Right kidney (tissue), 1 donor: ENCODE data around the gene AQP6.

Source experiments
- DNase-seq: peaks from one replicate; pipeline ENCODE4 v3.0.0-alpha.2; 2016

AQP6 gene

GRCh38 chr12:50026691-50027090 is 53.9 kb downstream of the AQP6 start:
- no peak for DNase-seq
